A549 (cell line): ENCODE measurements around the gene MYEOV. TPM values are rescaled to one million over a fixed set of nuclear protein-coding genes. Genes with fewer than 3 reads are reported as not detected.

ENCODE experiments used
- ATAC-seq, 2 experiments: fragments of 200-7000 bp in 1 of 2; fragments of >200 bp in 1 of 2; cut with Nextera tagmentation in 1 of 2; cut with Tn5 transposase in 1 of 2; 3 replicates each; pipeline versions ENCODE4 v1.8.0 to v1.9.1; 2018 to 2020; ENCODE audit warnings: mild to moderate bottlenecking in 1 of 2, moderate library complexity in 1 of 2
- CTCF ChIA-PET: fragments of 300-600 bp; sonication (Branson Sonifier 250); formaldehyde crosslinking; extraction: SDS; loops from one replicate; lab custom pipeline; 2021; ENCODE audit warnings: antibody characterized with exemption, inconsistent platforms; lab: Yijun Ruan, JAX
- POLR2A ChIA-PET: fragments of 350-600 bp; formaldehyde crosslinking; extraction: SDS; loops from one replicate; lab custom pipeline; 2021; ENCODE audit warnings: antibody characterized with exemption, inconsistent platforms; lab: Yijun Ruan, JAX
- DNase-seq, 2 experiments: peaks; one replicate each; pipeline versions ENCODE4 v3.0.0 to v3.0.0-alpha.2; 2011 to 2016; ENCODE audit warnings: low read depth in 1 of 2, low spot score in 1 of 2
- FAIRE-seq: peaks from 2 replicates; lab custom pipeline; 2011; peaks lifted over from hg19 to GRCh38; lab: Jason Lieb, UNC
- H3K27ac ChIP-seq, 2 experiments: fragments of >200 bp; sonication (Bioruptor Twin); formaldehyde crosslinking; 3 replicates each; pipeline ENCODE4 v1.5.1; 2016 to 2017
- H3K4me1 ChIP-seq: fragments of >200 bp; sonication (Bioruptor Twin); formaldehyde crosslinking; 3 replicates; pipeline ENCODE4 v1.6.1; 2016
- H3K4me2 ChIP-seq: fragments of >200 bp; sonication (Bioruptor Twin); formaldehyde crosslinking; 3 replicates; pipeline ENCODE4 v1.6.1; 2016
- H3K4me3 ChIP-seq: fragments of >200 bp; sonication (Bioruptor Twin); formaldehyde crosslinking; 3 replicates; pipeline ENCODE4 v1.5.1; 2016
- H3K9me3 ChIP-seq: fragments of >200 bp; sonication (Bioruptor Twin); formaldehyde crosslinking; 3 replicates; pipeline ENCODE4 v1.6.1; 2016
- CBX2 ChIP-seq: fragments of 200-600 bp; sonication (generic); IDR thresholded peaks from 2 replicates; pipeline ENCODE4 v1.6.1; 2016; ENCODE audit warnings: low read depth, mild to moderate bottlenecking, borderline replicate concordance
- CHD4 ChIP-seq: fragments of 200-600 bp; sonication (generic); IDR thresholded peaks from 2 replicates; pipeline ENCODE4 v1.6.1; 2016; ENCODE audit warnings: antibody characterized with exemption, mild to moderate bottlenecking, borderline replicate concordance
- EHMT2 ChIP-seq: fragments of 200-600 bp; sonication (generic); IDR thresholded peaks from 2 replicates; pipeline ENCODE4 v1.6.1; 2016; ENCODE audit warnings: antibody characterized with exemption, low read depth, mild to moderate bottlenecking, moderate library complexity
- FOSB ChIP-seq: fragments of 250-450 bp; sonication (Bioruptor Pico); IDR thresholded peaks from 2 replicates; pipeline ENCODE4 v1.5.0; 2020; ENCODE audit warnings: mild to moderate bottlenecking, moderate library complexity
- FOSL2 ChIP-seq, 2 experiments: fragments of 450-650 bp in 1 of 2; fragments of >200 bp in 1 of 2; sonication (Bioruptor Twin) in 1 of 2; formaldehyde crosslinking; IDR thresholded peaks; 2 replicates each; pipeline versions ENCODE4 v1.5.0 to v1.6.1; 2016 to 2020; ENCODE audit warnings: mild to moderate bottlenecking in 1 of 2, moderate library complexity in 1 of 2
- FOXS1 ChIP-seq: fragments of 250-450 bp; sonication (Bioruptor Pico); IDR thresholded peaks from 2 replicates; pipeline ENCODE4 v1.5.0; 2020; ENCODE audit warnings: mild to moderate bottlenecking, moderate library complexity
- GATA3 ChIP-seq: IDR thresholded peaks from 2 replicates; pipeline ENCODE4 v1.6.1; 2012; ENCODE audit warnings: borderline replicate concordance
- HEYL ChIP-seq: fragments of 250-450 bp; sonication (Bioruptor Pico); IDR thresholded peaks from 2 replicates; pipeline ENCODE4 v1.8.0; 2021; ENCODE audit warnings: mild to moderate bottlenecking, moderate library complexity
- HOXA7 ChIP-seq: fragments of 250-450 bp; sonication (Bioruptor Pico); IDR thresholded peaks from 2 replicates; pipeline ENCODE4 v1.5.0; 2020; ENCODE audit warnings: mild to moderate bottlenecking, moderate library complexity
- HOXB13 ChIP-seq: fragments of 250-450 bp; sonication (Bioruptor Pico); IDR thresholded peaks from 2 replicates; pipeline ENCODE4 v1.5.0; 2020; ENCODE audit warnings: low read depth, mild to moderate bottlenecking, moderate library complexity
- KDM5A ChIP-seq: fragments of 200-600 bp; sonication (generic); IDR thresholded peaks from 2 replicates; pipeline ENCODE4 v1.6.1; 2016; ENCODE audit warnings: antibody characterized with exemption, mild to moderate bottlenecking
- MAZ ChIP-seq: fragments of 150-350 bp; IDR thresholded peaks from 2 replicates; pipeline ENCODE4 v1.6.1; 2014; ENCODE audit warnings: antibody characterized with exemption, low read depth, low read length, borderline replicate concordance
- MYC ChIP-seq: IDR thresholded peaks from 2 replicates; pipeline ENCODE4 v1.6.1; 2012; ENCODE audit warnings: mild to moderate bottlenecking, inconsistent platforms, low read length, improper control_type of control experiment, borderline replicate concordance
- NR3C1 ChIP-seq: fragments of >200 bp; sonication (Bioruptor Twin); formaldehyde crosslinking; IDR thresholded peaks from 3 replicates; pipeline ENCODE4 v1.6.1; 2017
- PHF8 ChIP-seq: fragments of 200-600 bp; sonication (generic); IDR thresholded peaks from 2 replicates; pipeline ENCODE4 v1.6.1; 2016; ENCODE audit warnings: low read depth, mild to moderate bottlenecking, antibody characterized with exemption, moderate library complexity, borderline replicate concordance
- POLR2AphosphoS2 ChIP-seq: conservative IDR thresholded peaks from 2 replicates; pipeline ENCODE4 v1.6.1; 2012; ENCODE audit warnings: low read length, improper control_type of control experiment, inconsistent platforms
- RCOR1 ChIP-seq: fragments of 150-350 bp; IDR thresholded peaks from 2 replicates; pipeline ENCODE4 v1.6.1; 2014; ENCODE audit warnings: antibody characterized with exemption, low read length, low read depth
- RNF2 ChIP-seq: fragments of 200-600 bp; sonication (generic); IDR thresholded peaks from 2 replicates; pipeline ENCODE4 v1.6.1; 2016; ENCODE audit warnings: low read depth, mild to moderate bottlenecking, antibody characterized with exemption, moderate library complexity, borderline replicate concordance
- SMC3 ChIP-seq: fragments of >200 bp; sonication (Bioruptor Twin); formaldehyde crosslinking; IDR thresholded peaks from 3 replicates; pipeline ENCODE4 v1.6.1; 2018; ENCODE audit warnings: inconsistent platforms
- SREBF2 ChIP-seq: fragments of 450-650 bp; IDR thresholded peaks from 2 replicates; pipeline ENCODE4 v1.6.1; 2014; ENCODE audit warnings: mild to moderate bottlenecking, moderate library complexity
- WGBS: methylation state at CpG from one replicate; pipeline ENCODE4 v1.1.6; 2017; ENCODE audit errors: missing lambda C conversion rate; 5-methylcytosine and 5-hydroxymethylcytosine counted together
- polyA plus RNA-seq, 4 experiments: library from polyadenylated mRNA; depleted of rRNA in 3 of 4; stranded (reverse); fragments of >200 nt; fragmentation: RNase III in 1 of 4; extraction: RNeasy Plus Mini Kit Qiagen cat#74134 plus additional on column Dnase treatment in 1 of 4; gene quantifications; 2 replicates in 3 of 4; 3 replicates in 1 of 4; pipeline ENCODE4 v1.2.3, GENCODE V29; 2011 to 2017
- TF ChIP-seq, protein P1 (sequence below): fragments of 150-350 bp; IDR thresholded peaks from 2 replicates; pipeline ENCODE4 v1.6.1; 2014; ENCODE audit warnings: low read depth, mild to moderate bottlenecking, low read length
- TF ChIP-seq, protein P2 (sequence below): fragments of >200 bp; sonication (Bioruptor Twin); formaldehyde crosslinking; IDR thresholded peaks from 2 replicates; pipeline ENCODE4 v1.6.1; 2016
- TF ChIP-seq, protein P3 (sequence below): fragments of 200-600 bp; sonication (generic); IDR thresholded peaks from 2 replicates; pipeline ENCODE4 v1.6.1; 2016; ENCODE audit warnings: antibody characterized with exemption, mild to moderate bottlenecking, moderate library complexity
- TF ChIP-seq, protein P4 (sequence below): fragments of 250-450 bp; sonication (Bioruptor Pico); IDR thresholded peaks from 2 replicates; pipeline ENCODE4 v1.5.0; 2020; ENCODE audit warnings: low read depth, mild to moderate bottlenecking, moderate library complexity

Gene MYEOV
- polyA plus RNA-seq, 2 of the 4 experiments (the other 2 are of a cell fraction): 92.3 to 102 TPM

DNA sequence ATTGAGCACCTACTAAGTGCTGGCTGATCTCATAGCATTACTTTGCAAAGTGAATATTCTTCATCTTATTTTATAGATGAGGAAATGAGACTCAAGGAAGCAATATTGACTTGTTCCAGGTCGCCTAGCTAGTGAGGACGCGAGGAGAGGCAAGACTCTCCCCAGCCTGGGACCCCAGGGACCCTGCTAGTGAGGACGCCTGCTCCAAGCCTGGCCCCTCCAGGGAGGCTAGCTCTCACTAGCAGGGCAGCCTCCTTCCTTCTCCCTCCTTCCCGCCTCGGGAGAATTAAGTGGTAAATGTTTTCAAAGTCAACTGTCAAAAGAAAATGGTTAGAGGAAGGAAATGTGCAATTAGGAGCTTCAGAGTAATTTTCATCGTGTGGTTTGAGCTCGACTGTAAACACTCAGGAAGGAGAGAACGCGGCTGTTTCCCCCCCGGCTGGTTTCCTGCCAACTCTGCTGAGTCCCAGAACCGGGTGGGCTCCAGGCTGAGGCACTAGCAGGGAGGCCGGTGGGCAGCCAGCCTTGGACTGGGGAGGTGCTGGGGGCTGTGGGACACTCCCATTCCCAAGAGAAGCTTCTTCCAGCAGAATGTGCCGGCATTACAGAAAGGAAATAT, 17.9 kb downstream of the MYEOV start:
- CTCF ChIA-PET: interaction anchor here (1.3 to 2.3 kb wide), 6 partner anchors 14 to 359 kb away, joined by 3 to 9 read pairs (median 4); no protein-coding TSS in a partner anchor
- FAIRE-seq (no peak), ATAC-seq (no peak), DNase-seq (no peak)
- H3K9me3 ChIP-seq: no peaks in the 10 kb centered on the region
- 89% methylated on average over 14 of the region's 14 CpGs for WGBS
- no peak overlapping the region for H3K4me2 ChIP-seq
- TF ChIP-seq CBX2 (no peak), RCOR1 (no peak), POLR2AphosphoS2 (no peak)
- no peak overlapping the region for H3K4me3 ChIP-seq
- H3K4me1 ChIP-seq: peaks cover 3% of the 10 kb centered on the region; the same call in 2 of the 3 replicates
- H3K27ac ChIP-seq: peak overlapping the region in 1 of 2 experiments; percentile 50; a peak in 2 of 6 replicates
- POLR2A ChIA-PET: no interaction called here

DNA sequence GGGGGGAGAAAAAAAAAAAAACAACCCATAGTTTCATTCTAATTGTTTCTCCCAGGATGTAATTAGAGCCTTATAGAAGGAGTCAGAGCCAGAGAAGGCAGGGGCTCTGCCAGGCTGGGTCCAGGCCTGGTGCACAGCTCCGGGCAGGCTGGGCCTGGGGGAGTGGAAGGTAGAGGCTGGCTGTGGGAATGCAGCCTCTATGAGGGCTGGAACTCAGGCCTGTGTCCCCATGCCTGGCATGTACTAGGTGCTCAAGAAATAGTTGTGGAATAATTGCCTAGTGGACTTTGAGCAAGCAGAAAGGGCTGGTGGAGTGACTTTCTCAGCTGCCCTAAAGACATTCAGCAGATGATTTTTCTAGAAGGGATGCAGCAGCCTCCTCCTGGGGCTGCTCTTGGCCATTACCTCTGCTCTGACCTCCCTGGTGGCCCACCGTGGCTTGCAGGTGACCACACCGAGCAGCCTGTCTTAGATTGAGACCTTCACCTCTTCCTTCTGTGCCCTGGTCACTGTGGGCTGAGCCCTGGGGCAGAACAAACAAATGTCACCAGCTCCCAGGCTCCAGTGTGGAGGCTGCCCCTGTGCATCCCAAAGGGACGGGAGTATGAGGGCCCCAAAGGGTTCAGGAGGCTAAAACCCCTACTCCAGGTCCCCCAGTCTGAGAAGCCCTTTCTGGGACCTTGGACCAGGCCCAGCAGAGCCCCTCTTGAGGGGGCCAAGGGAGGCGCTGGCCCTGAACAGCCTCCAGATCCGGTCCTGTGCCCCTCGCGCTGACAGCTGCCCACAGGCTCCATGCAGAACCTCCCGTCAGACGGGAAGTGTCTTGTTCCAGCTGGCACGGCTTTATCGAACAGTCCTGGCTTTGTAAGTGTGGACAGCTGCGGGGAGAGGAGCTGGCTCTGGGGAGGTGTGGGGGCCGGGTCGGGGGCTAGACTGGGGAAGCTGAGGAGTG, 18.8 kb downstream of the MYEOV start:
- ATAC-seq: no peak
- H3K4me2 ChIP-seq: no peak overlapping the region
- no peak overlapping the region for H3K4me3 ChIP-seq
- H3K4me1 ChIP-seq: peaks cover 3% of the 10 kb centered on the region; the same call in 1 of the 3 replicates
- FAIRE-seq: no peak
- H3K27ac ChIP-seq: 0 out of 6 replicates have a peak overlapping the region, but pooled peaks of 1 of the 2 experiments have one; percentile 22
- CTCF ChIA-PET: interaction anchor here (0.6 to 2.3 kb wide), 7 partner anchors 15 to 358 kb away, joined by 3 to 9 read pairs (median 3); no protein-coding TSS in a partner anchor
- DNase-seq: no peak
- TF ChIP-seq, protein P1, sequence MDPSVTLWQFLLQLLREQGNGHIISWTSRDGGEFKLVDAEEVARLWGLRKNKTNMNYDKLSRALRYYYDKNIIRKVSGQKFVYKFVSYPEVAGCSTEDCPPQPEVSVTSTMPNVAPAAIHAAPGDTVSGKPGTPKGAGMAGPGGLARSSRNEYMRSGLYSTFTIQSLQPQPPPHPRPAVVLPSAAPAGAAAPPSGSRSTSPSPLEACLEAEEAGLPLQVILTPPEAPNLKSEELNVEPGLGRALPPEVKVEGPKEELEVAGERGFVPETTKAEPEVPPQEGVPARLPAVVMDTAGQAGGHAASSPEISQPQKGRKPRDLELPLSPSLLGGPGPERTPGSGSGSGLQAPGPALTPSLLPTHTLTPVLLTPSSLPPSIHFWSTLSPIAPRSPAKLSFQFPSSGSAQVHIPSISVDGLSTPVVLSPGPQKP: no peak
- TF ChIP-seq RNF2 (no peak), SMC3 (no peak), RCOR1 (no peak), FOSB (CRISPR knock-in tag) (no peak), HOXB13 (no peak), HOXA7 (CRISPR knock-in tag) (no peak), KDM5A (no peak), MYC (no peak), NR3C1 (no peak), PHF8 (no peak)
- TF ChIP-seq, protein P2, sequence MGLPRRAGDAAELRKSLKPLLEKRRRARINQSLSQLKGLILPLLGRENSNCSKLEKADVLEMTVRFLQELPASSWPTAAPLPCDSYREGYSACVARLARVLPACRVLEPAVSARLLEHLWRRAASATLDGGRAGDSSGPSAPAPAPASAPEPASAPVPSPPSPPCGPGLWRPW: no peak
- H3K9me3 ChIP-seq: 0 out of 3 replicates have a peak, but pooled peaks cover 5% of the 10 kb centered on the region
- POLR2A ChIA-PET: no interaction called here
- WGBS: 90% methylated on average over 12 of the region's 15 CpGs

DNA sequence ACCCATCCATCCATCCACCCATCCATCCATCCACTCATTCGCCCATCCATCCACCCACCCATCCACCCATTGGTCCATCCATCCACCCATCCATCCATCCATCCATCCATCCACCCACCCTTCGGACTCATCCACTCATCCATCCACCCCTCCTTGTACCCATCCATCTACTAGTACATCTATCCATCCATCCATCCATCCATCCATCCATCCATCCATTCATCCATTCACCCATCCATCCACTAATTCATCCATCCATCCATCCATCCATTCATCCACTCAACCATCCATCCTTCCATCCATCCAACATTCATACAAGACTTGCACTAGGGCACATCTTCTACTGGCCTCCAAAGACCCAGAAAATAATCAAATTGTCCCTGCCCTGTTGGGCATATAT, 20.0 kb downstream of the MYEOV start:
- DNase-seq (no peak), FAIRE-seq (no peak), ATAC-seq (no peak)
- H3K4me1 ChIP-seq: peaks cover 3% of the 10 kb centered on the region; the same call in 1 of the 3 replicates
- H3K4me2 ChIP-seq: no peak overlapping the region
- no peak overlapping the region for H3K4me3 ChIP-seq
- H3K27ac ChIP-seq: no peak overlapping the region
- 94% methylated on average over 1 of the region's 2 CpGs for WGBS
- ChIA-PET CTCF (no interaction called here), POLR2A (no interaction called here)
- H3K9me3 ChIP-seq: peaks cover 11% of the 10 kb centered on the region; the same call in 1 of the 3 replicates
- TF ChIP-seq SMC3 (no peak), MAZ (no peak), RCOR1 (no peak), GATA3 (no peak), FOSL2 (IDR thresholded peaks at IDR 0.05) (no peak), FOSL2 (CRISPR knock-in tag; IDR thresholded peaks at IDR 0.05) (no peak), KDM5A (no peak), CHD4 (no peak), HEYL (CRISPR knock-in tag) (no peak), EHMT2 (no peak), SREBF2 (no peak), FOXS1 (CRISPR knock-in tag) (no peak)
- TF ChIP-seq, protein P3, sequence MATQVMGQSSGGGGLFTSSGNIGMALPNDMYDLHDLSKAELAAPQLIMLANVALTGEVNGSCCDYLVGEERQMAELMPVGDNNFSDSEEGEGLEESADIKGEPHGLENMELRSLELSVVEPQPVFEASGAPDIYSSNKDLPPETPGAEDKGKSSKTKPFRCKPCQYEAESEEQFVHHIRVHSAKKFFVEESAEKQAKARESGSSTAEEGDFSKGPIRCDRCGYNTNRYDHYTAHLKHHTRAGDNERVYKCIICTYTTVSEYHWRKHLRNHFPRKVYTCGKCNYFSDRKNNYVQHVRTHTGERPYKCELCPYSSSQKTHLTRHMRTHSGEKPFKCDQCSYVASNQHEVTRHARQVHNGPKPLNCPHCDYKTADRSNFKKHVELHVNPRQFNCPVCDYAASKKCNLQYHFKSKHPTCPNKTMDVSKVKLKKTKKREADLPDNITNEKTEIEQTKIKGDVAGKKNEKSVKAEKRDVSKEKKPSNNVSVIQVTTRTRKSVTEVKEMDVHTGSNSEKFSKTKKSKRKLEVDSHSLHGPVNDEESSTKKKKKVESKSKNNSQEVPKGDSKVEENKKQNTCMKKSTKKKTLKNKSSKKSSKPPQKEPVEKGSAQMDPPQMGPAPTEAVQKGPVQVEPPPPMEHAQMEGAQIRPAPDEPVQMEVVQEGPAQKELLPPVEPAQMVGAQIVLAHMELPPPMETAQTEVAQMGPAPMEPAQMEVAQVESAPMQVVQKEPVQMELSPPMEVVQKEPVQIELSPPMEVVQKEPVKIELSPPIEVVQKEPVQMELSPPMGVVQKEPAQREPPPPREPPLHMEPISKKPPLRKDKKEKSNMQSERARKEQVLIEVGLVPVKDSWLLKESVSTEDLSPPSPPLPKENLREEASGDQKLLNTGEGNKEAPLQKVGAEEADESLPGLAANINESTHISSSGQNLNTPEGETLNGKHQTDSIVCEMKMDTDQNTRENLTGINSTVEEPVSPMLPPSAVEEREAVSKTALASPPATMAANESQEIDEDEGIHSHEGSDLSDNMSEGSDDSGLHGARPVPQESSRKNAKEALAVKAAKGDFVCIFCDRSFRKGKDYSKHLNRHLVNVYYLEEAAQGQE: no peak
- TF ChIP-seq, protein P4, sequence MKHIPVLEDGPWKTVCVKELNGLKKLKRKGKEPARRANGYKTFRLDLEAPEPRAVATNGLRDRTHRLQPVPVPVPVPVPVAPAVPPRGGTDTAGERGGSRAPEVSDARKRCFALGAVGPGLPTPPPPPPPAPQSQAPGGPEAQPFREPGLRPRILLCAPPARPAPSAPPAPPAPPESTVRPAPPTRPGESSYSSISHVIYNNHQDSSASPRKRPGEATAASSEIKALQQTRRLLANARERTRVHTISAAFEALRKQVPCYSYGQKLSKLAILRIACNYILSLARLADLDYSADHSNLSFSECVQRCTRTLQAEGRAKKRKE (CRISPR knock-in tag): no peak
- TF ChIP-seq, protein P2: no peak
